PC-9 (cell line): ENCODE results near the gene INPP4A.

Experiments
- EZH2 ChIP-seq: fragments of 200-600 bp; sonication (generic); IDR thresholded peaks from 2 replicates; pipeline ENCODE4 v1.8.0; 2017; ENCODE audit warnings: antibody characterized with exemption, low read depth
- TF ChIP-seq, protein P1 (sequence below): fragments of 200-600 bp; sonication (generic); conservative IDR thresholded peaks from 2 replicates; pipeline ENCODE4 v1.6.1; 2017; ENCODE audit warnings: mixed run types, antibody characterized with exemption, mild to moderate bottlenecking, moderate library complexity

DNA sequence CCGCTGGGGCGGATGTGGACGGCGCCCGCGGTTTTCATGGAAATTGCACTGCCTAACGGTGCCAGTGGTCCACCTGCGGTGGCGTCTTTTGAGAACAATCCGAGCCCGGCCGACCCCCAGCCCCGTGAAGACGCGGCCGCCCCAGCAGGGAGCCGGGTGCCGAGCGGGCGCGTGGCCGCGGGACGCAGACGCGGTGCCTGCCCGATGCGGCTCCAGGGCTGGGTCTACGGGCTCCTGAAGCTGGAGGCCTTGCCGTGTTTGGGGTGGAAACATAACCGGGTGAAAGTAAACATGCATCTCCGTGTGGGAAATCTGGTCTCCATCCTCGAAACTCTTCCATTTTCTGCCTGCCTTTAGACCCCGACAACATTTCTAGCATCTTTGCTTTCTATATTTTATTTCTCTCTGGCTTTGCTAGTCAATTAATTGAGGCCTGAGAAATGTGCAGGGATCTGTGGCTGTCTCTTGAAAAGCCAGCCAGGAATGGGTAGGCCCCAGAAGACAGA is 572 bp downstream of the INPP4A start:
- TF ChIP-seq, protein P1, sequence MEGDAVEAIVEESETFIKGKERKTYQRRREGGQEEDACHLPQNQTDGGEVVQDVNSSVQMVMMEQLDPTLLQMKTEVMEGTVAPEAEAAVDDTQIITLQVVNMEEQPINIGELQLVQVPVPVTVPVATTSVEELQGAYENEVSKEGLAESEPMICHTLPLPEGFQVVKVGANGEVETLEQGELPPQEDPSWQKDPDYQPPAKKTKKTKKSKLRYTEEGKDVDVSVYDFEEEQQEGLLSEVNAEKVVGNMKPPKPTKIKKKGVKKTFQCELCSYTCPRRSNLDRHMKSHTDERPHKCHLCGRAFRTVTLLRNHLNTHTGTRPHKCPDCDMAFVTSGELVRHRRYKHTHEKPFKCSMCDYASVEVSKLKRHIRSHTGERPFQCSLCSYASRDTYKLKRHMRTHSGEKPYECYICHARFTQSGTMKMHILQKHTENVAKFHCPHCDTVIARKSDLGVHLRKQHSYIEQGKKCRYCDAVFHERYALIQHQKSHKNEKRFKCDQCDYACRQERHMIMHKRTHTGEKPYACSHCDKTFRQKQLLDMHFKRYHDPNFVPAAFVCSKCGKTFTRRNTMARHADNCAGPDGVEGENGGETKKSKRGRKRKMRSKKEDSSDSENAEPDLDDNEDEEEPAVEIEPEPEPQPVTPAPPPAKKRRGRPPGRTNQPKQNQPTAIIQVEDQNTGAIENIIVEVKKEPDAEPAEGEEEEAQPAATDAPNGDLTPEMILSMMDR = no peak
- no peak for TF ChIP-seq EZH2
